AG04449 (cell line): ENCODE data around the gene MT1H.

Experiments used
- CTCF ChIA-PET: fragments of 350-600 bp; formaldehyde crosslinking; extraction: SDS; loops from one replicate; lab custom pipeline; 2021; ENCODE audit warnings: antibody characterized with exemption; lab: Yijun Ruan, JAX
- POLR2A ChIA-PET: fragments of 400-600, 350-600 bp; formaldehyde crosslinking; extraction: SDS; loops from one replicate; lab custom pipeline; 2020; ENCODE audit warnings: antibody characterized with exemption, inconsistent platforms; lab: Yijun Ruan, JAX
- DNase-seq: peaks from one replicate; pipeline ENCODE4 v3.0.0-alpha.2; 2010; ENCODE audit warnings: low read depth, low spot score
- H3K4me3 ChIP-seq: 2 replicates; pipeline ENCODE4 v1.5.1; 2011; ENCODE audit warnings: low read depth, mild to moderate bottlenecking, control low read depth, low read length
- CTCF ChIP-seq: IDR thresholded peaks from one replicate; pipeline ENCODE4 v1.5.1; 2011; ENCODE audit warnings: mild to moderate bottlenecking, moderate library complexity, low read length, control low read depth, inconsistent platforms; ENCODE audit not compliant: insufficient read depth; ENCODE audit errors: missing control alignments

MT1H gene

GRCh38 chr16:56675685-56676210 lies 6.1 kb downstream of the MT1H start:
- CTCF ChIA-PET: interaction anchor here (1.3 to 1.7 kb wide), 2 partner anchors 22 to 26 kb away, joined by 3 to 5 read pairs; no protein-coding TSS in a partner anchor
- no peak for TF ChIP-seq CTCF
- no peak overlapping the region for H3K4me3 ChIP-seq
- no peak for DNase-seq
- POLR2A ChIA-PET: no interaction called here

DNA sequence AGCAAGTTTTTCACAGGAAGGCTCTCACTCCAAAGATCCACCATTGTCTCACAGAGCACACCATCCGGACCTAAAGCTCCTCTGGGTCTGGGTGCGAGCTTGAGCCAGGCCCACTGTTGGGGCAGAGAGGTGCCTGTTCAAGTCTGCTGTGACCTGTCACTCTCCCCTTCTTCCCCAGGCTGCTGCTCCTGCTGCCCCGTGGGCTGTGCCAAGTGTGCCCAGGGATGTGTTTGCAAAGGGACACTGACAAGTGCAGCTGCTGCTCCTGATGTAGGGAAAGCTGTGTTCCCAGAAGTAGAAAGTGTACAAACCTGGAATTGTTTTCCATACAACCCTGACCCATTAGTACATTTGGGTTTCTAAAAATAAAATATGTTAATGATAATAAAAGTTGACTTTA lies 7.9 kb downstream of the MT1H start:
- POLR2A ChIA-PET: no interaction called here
- no peak for TF ChIP-seq CTCF
- no peak overlapping the region for H3K4me3 ChIP-seq
- DNase-seq: no peak
- CTCF ChIA-PET: interaction anchor here (1.1 to 1.2 kb wide), 4 partner anchors 25 to 113 kb away, joined by 3 to 5 read pairs (median 4); partner anchors contain the start of gene MT1E

GRCh38 chr16:56679078-56679730 lies 9.6 kb downstream of the MT1H start:
- ChIA-PET POLR2A (no interaction called here), CTCF (interaction anchor here (1.3 to 2.1 kb wide), 3 partner anchors 16 to 165 kb away, joined by 3 to 7 read pairs (median 3); no protein-coding TSS in a partner anchor)
- TF ChIP-seq CTCF: no peak
- H3K4me3 ChIP-seq: no peak overlapping the region
- no peak for DNase-seq

- no peak for TF ChIP-seq CTCF
- POLR2A ChIA-PET: no interaction called here
- no peak for DNase-seq
- no peak overlapping the region for H3K4me3 ChIP-seq
- CTCF ChIA-PET: interaction anchor here (1.3 to 2.1 kb wide), 3 partner anchors 17 to 166 kb away, joined by 3 to 7 read pairs (median 3); no protein-coding TSS in a partner anchor
These were observed 10.2 kb downstream of the MT1H start for GRCh38 chr16:56679818-56680217.

DNA sequence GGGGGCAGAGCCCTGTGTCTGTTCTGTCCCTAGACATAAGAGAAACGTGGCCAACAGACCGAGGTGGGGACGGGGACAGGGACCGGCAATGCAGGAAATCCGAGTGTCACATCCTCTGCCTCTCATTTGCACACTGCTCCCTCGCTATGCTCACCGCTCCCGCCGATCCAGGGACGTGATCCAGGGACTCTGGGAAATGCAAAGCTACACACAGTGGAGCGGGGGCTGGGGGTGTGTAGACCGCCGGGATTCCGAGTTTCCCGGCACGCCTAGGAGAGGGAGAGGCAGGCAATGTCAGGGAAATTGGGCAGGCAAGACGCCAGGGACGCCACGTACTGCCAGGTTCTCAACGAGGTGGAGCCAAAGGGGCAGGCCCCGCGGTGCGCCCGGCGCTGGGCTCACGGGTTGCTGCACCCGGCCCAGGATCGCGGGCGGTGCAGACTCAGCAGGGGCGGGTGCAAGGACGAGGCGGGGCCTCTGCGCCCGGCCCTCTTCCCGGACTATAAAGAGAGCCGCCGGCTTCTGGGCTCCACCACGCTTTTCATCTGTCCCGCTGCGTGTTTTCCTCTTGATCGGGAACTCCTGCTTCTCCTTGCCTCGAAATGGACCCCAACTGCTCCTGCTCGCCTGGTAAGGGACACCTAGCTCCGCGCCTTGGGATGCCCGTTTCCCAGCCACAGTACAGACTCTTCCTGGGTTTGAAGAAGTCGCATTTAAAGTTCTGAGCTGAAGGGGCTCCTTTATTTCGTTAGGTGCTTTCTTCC lies 12.5 kb downstream of the MT1H start, which contains the start of gene MT1X:
Gene MT1X, plus strand, starts transcription at position 532 of the 764 bp plus-strand sequence. Its CDS starts 71 bp downstream, at position 603.
- ChIA-PET POLR2A (interaction anchor here (0.7 to 4.6 kb wide), 6 partner anchors 12 to 74 kb away, joined by 3 to 25 read pairs (median 4); partner anchors contain the start of genes MT1E and MT2A), CTCF (interaction anchor here (4.2 kb wide), 1 partner anchor 20 kb away, joined by 32 read pairs; no protein-coding TSS in a partner anchor)
- peak; percentile 10 for DNase-seq
- peak within 1 kb of the TSS; percentile 73 for H3K4me3 ChIP-seq
- TF ChIP-seq CTCF: no peak
